AG09319 (cell line): ENCODE data around the gene JSRP1.

Experiments used
- DNase-seq: peaks from one replicate; pipeline ENCODE4 v3.0.0-alpha.2; 2010; ENCODE audit warnings: low read depth; ENCODE audit errors: extremely low read depth
- TF ChIP-seq, protein P1 (sequence below): IDR thresholded peaks from 2 replicates; pipeline ENCODE4 v1.5.1; 2011; ENCODE audit warnings: low read depth, mild to moderate bottlenecking, inconsistent platforms, low read length, moderate library complexity

The JSRP1 gene

DNA sequence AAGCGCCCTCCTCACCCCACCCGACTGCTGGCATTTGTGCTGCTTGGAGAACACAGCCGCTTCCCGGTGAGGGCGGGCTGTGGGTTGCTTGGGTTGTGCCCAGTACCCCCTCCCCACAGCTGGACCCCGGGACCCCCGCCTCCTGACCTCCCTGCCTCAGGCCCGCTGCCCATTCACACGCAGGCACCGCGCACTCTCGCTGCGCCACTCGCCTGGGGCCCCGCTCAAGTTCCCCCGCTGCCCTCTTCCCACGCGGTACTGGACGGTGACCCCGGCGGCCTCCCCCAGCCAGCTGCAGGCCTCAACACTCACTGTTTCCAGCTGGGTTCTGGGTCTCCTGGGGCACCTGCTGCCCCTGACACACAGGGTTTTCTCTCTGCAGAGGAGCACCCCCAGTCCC, 36.5 kb downstream of the JSRP1 start:
- TF ChIP-seq, protein P1, sequence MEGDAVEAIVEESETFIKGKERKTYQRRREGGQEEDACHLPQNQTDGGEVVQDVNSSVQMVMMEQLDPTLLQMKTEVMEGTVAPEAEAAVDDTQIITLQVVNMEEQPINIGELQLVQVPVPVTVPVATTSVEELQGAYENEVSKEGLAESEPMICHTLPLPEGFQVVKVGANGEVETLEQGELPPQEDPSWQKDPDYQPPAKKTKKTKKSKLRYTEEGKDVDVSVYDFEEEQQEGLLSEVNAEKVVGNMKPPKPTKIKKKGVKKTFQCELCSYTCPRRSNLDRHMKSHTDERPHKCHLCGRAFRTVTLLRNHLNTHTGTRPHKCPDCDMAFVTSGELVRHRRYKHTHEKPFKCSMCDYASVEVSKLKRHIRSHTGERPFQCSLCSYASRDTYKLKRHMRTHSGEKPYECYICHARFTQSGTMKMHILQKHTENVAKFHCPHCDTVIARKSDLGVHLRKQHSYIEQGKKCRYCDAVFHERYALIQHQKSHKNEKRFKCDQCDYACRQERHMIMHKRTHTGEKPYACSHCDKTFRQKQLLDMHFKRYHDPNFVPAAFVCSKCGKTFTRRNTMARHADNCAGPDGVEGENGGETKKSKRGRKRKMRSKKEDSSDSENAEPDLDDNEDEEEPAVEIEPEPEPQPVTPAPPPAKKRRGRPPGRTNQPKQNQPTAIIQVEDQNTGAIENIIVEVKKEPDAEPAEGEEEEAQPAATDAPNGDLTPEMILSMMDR, result no peak
- no peak for DNase-seq

DNA sequence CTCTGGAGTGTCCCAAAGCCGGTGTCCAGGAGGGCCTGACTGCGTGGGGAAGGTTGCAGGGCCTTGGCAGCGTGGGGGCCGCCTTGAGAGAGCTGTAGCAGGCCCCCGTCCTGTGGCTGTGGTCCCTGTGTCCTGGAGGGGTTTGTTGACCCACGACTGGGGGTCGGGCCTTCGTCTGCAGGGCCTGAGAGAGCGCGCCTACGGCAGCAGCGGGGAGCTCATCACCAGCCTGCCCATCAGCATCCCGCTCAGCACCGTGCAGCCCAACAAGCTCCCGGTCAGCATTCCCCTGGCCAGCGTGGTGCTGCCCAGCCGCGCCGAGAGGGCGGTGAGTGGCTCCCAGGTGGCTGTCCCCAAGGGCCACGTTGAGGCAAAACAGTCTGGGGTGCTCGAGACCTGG, 38.6 kb downstream of the JSRP1 start:
- TF ChIP-seq, protein P1, result no peak
- DNase-seq, result no peak

DNA sequence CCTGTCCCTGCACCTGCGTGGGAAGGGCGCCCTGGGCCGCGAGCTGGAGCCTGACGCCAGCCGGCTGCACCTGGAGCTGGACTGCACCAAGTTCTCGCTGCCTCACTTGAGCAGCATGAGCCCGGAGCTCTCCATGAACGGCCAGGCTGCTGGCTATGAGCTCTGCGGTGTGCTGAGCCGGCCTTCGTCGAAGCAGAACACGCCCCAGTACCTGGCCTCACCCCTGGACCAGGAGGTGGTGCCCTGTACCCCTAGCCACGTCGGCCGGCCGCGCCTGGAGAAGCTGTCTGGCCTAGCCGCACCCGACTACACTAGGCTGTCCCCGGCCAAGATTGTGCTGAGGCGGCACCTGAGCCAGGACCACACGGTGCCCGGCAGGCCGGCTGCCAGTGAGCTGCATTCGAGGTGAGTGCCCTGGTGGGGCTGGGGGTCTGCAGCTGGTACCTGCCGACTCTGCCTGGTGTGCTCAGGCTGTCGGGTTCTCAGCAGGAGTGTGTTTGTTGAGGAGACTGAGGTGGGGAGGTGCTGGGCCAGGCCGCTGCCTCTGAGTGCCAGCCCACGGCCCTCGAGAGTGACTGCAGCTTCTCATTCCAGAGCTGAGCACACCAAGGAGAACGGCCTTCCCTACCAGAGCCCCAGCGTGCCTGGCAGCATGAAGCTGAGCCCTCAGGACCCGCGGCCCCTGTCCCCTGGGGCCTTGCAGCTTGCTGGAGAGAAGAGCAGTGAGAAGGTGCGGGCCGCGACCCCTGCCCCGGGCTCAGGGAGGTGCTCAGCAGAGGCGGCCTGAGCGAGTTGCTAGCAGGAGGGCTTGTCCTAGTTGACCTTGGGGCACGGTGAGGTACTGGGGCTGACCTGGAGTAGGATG, 39.6 kb downstream of the JSRP1 start:
- DNase-seq, result no peak

DNA sequence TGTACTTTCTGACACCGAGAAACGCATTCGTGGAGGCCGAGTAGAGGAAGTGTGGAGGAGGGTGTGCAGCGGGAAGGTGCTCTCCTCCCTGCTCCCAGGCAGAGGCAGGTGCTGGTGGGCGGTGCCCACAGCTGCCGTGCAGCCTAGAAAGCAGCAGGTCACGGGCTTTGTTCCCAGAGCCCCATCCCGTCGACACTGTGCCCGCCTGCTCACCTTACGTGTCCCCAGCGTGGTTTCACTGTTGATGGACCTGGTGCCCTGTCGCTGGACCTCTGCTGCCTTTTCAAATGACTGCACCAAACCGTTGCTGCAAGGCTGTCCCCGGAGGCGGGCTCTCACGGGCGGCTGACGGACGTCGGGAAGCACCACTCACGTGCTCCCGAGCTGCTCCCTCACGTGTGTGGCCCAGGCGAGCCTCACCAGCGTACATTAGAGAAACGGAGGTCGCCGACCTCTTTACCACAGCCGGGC, 40.9 kb downstream of the JSRP1 start:
- TF ChIP-seq, protein P1, result no peak
- DNase-seq, result no peak

More for the DNA sequence above, 39.6 kb downstream of the JSRP1 start:
- TF ChIP-seq, protein P1, result no peak

DNA sequence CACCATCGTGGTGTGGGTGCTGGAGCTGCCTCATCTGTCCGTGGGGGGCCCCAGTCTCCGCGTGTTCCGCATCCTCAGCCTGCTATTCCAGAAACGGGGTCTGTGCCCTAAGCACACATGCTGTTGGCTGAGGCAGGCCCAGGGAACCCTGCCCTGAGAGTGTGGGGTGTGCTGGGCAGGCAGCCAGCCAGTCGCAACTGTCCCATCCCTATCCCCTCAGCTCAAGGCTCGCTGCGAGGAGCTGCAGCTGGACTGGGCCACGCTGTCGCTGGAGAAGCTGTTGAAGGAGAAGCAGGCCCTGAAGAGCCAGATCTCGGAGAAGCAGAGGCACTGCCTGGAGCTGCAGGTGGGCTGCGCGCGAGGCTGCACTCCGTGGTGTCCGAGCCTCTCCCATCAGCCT, 42.0 kb downstream of the JSRP1 start:
- no peak for DNase-seq
- TF ChIP-seq, protein P1, result no peak

DNA sequence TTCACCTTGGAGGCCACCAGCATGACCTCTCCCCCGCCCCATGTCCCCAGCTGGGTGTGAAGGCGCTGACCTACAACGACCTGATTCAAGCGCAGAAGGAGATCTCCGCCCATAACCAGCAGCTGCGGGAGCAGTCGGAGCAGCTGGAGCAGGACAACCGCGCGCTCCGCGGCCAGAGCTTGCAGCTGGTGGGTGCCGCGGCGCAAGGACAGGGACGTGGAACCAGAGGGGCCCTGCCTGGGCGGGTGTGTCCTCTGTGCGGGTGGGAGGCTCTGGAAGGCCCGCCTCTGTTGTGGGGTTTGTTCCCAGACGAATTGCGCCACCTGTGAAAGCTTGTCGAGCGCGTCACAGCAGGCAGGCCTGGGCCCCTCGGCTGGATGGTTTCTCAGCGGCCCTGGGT, 42.4 kb downstream of the JSRP1 start:
- DNase-seq, result no peak
- TF ChIP-seq, protein P1, result no peak

DNA sequence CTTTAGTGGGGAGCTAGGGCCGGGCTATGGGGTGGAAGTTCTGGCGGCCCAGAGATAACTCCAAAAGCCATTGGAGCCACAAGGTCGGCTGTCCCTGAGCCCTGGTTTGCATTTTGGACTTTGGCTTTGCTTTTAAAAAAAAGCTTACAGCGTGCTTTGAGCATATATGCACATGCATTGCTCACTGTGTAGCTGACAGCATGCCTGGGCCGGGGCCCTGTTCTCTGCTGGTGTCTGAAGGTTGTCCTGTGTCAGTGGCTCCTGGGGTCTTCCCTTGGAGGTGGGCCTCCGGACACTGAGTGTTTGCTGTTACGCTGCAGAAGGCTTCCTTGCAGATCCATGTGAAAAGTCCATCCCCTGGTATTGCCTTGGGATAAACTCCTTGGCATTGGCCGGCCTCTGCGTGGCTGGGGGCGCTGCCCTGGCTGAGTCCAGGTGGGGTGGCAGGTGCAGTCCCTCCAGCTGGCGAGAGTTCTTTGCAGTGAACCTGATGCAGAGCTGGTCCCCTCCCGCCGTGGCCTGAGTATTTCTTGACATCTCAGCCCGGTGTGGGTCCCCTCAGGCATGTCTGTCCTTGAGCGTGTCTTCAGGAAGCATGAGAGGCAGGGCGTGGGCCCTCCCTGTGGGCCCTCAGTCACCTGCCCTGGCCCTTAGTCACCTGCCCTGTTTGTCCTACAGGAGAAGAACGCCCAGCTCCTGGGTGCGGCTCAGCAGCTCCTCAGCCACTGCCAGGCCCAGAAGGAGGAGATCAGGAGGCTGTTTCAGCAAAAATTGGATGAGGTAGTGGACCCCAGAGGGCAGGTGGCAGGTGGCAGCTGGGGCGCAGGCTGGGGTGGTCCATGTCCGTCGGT, 43.1 kb downstream of the JSRP1 start:
- DNase-seq, result no peak
- TF ChIP-seq, protein P1, result no peak
